K562 (cell line): ENCODE measurements around the gene TMSB4X. TPM values are rescaled to one million over a fixed set of nuclear protein-coding genes. Genes with fewer than 3 reads are reported as not detected.

Experiments used
- NFIX ChIP-seq: fragments of 250-450 bp; sonication (Bioruptor Pico); IDR thresholded peaks from 2 replicates; pipeline ENCODE4 v1.4.0; 2020; ENCODE audit warnings: low read depth, mild to moderate bottlenecking, moderate library complexity
- POLR2B ChIP-seq: fragments of 450-650 bp; IDR thresholded peaks from 2 replicates; pipeline ENCODE4 v1.6.1; 2018; ENCODE audit warnings: low read depth; ENCODE audit not compliant: partially characterized antibody
- RBM14 ChIP-seq: fragments of 200-400 bp; formaldehyde crosslinking; IDR thresholded peaks from 2 replicates; pipeline ENCODE4 v1.6.1; 2018; ENCODE audit warnings: low read depth, mild to moderate bottlenecking, low read length, moderate library complexity, borderline replicate concordance; ENCODE audit not compliant: insufficient read depth
- SRSF3 ChIP-seq: fragments of 200-400 bp; formaldehyde crosslinking; IDR thresholded peaks from 2 replicates; pipeline ENCODE4 v1.6.1; 2016; ENCODE audit warnings: mild to moderate bottlenecking, low read length, moderate library complexity; ENCODE audit not compliant: insufficient read depth
- ZC3H11A ChIP-seq: IDR thresholded peaks from 2 replicates; pipeline ENCODE4 v1.6.1; 2012; ENCODE audit warnings: low read depth, low read length, improper control_type of control experiment
- ZC3H4 ChIP-seq: sonication (generic); formaldehyde crosslinking; IDR thresholded peaks from 2 replicates; pipeline ENCODE4 v1.9.0; 2021; ENCODE audit warnings: missing genetic modification reagents, borderline replicate concordance
- polyA plus RNA-seq, 8 experiments: library from polyadenylated mRNA; depleted of rRNA in 4 of 8; stranded (reverse) in 5 of 8; unstranded in 3 of 8; fragments of >200 nt; fragmentation: Nextera tagmentation in 2 of 8; fragmentation: Illumina TruSeq in 1 of 8; extraction: Ambion mirVana in 2 of 8; extraction: Trizol in 1 of 8; gene quantifications; 2 replicates each; pipeline versions ENCODE4 v1.2.1 to v1.2.3, GENCODE V29; 2011 to 2014; ENCODE audit warnings: inconsistent platforms in 1 of 8, missing spikeins in 1 of 8
- total RNA-seq, 7 experiments: library from RNA; depleted of rRNA in 6 of 7; stranded (reverse); fragments of >200 nt in 6 of 7; fragmentation: Illumina TruSeq in 2 of 7; extraction: Trizol in 2 of 7; gene quantifications; 2 replicates each; pipeline versions ENCODE4 v1.2.1 to v1.2.3, GENCODE V29; 2011 to 2021; ENCODE audit warnings: low replicate concordance in 1 of 7
- TF ChIP-seq, protein P1 (sequence below): fragments of 250-450 bp; sonication (Bioruptor Pico); IDR thresholded peaks from 2 replicates; pipeline ENCODE4 v1.8.0; 2022; ENCODE audit warnings: inconsistent platforms, mild to moderate bottlenecking, moderate library complexity, borderline replicate concordance
- TF ChIP-seq, protein P2 (sequence below): fragments of 200-800 bp; sonication (Bioruptor generic); IDR thresholded peaks from 2 replicates; pipeline ENCODE4 v1.6.1; 2016; ENCODE audit warnings: missing genetic modification characterization, missing compliant biosample characterization
- TF ChIP-seq, protein P3 (sequence below), 3 experiments: fragments of 200-800 bp in 1 of 3; fragments of 250-450 bp in 1 of 3; fragments of 450-650 bp in 1 of 3; sonication (Bioruptor Pico) in 1 of 3; sonication (Bioruptor generic) in 1 of 3; formaldehyde crosslinking in 1 of 3; IDR thresholded peaks; 2 replicates each; pipeline versions ENCODE4 v1.6.1 to v1.8.0; 2016 to 2022; ENCODE audit warnings: mild to moderate bottlenecking in 2 of 3, missing genetic modification characterization in 2 of 3, missing compliant biosample characterization in 1 of 3, moderate library complexity in 1 of 3
- TF ChIP-seq, protein P4 (sequence below): fragments of 450-650 bp; IDR thresholded peaks from 2 replicates; pipeline ENCODE4 v1.6.1; 2014; ENCODE audit warnings: low read depth, mild to moderate bottlenecking, moderate library complexity, borderline replicate concordance

Gene TMSB4X
- total and polyA plus RNA-seq, 9 of the 15 experiments (the other 6 are each of a cell fraction or from before 2014, with no cell fraction given): 1,035 to 2,035 (median 1,529) TPM

DNA sequence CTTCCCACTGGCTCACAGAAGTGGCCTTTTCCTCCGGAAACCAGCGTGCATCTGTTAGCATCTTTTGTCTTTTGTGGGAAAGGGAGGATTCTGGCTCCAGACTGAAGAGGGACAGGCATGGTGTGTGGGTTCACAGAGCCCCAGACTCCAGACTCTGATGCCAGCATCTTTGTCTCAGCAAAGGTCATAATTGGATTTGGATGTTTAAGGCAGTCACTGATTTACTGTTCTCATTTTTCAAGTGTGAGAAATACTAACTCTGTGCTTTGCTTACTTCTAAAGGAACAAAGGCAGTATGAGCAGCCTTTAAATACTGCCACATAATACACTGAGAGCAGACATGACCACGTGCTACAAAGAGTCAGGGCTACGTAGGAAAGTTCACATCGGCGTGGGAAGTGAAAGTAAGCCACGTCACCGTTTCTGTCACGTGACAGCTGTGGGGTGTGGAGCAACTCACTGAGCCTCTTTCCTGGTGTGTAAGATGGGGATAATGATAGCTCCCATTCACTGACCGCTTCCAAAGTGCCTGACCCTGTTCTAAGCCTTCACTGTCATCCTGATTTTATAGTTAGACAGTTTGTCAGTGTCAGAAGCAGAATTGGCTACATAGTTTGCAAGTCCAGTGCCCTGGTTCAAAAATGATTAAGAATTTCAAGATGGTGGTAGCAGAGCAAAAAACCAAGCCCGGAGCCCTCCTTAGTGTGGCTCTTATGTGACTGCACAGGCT is 24.8 kb upstream of the TMSB4X start (continued):
- TF ChIP-seq SRSF3 (no peak), NFIX (CRISPR knock-in tag) (no peak), ZC3H4 (CRISPR knock-in tag) (no peak), RBM14 (no peak), POLR2B (no peak), ZC3H11A (no peak)
- TF ChIP-seq, protein P1, sequence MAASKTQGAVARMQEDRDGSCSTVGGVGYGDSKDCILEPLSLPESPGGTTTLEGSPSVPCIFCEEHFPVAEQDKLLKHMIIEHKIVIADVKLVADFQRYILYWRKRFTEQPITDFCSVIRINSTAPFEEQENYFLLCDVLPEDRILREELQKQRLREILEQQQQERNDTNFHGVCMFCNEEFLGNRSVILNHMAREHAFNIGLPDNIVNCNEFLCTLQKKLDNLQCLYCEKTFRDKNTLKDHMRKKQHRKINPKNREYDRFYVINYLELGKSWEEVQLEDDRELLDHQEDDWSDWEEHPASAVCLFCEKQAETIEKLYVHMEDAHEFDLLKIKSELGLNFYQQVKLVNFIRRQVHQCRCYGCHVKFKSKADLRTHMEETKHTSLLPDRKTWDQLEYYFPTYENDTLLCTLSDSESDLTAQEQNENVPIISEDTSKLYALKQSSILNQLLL: no peak
- TF ChIP-seq, protein P2, sequence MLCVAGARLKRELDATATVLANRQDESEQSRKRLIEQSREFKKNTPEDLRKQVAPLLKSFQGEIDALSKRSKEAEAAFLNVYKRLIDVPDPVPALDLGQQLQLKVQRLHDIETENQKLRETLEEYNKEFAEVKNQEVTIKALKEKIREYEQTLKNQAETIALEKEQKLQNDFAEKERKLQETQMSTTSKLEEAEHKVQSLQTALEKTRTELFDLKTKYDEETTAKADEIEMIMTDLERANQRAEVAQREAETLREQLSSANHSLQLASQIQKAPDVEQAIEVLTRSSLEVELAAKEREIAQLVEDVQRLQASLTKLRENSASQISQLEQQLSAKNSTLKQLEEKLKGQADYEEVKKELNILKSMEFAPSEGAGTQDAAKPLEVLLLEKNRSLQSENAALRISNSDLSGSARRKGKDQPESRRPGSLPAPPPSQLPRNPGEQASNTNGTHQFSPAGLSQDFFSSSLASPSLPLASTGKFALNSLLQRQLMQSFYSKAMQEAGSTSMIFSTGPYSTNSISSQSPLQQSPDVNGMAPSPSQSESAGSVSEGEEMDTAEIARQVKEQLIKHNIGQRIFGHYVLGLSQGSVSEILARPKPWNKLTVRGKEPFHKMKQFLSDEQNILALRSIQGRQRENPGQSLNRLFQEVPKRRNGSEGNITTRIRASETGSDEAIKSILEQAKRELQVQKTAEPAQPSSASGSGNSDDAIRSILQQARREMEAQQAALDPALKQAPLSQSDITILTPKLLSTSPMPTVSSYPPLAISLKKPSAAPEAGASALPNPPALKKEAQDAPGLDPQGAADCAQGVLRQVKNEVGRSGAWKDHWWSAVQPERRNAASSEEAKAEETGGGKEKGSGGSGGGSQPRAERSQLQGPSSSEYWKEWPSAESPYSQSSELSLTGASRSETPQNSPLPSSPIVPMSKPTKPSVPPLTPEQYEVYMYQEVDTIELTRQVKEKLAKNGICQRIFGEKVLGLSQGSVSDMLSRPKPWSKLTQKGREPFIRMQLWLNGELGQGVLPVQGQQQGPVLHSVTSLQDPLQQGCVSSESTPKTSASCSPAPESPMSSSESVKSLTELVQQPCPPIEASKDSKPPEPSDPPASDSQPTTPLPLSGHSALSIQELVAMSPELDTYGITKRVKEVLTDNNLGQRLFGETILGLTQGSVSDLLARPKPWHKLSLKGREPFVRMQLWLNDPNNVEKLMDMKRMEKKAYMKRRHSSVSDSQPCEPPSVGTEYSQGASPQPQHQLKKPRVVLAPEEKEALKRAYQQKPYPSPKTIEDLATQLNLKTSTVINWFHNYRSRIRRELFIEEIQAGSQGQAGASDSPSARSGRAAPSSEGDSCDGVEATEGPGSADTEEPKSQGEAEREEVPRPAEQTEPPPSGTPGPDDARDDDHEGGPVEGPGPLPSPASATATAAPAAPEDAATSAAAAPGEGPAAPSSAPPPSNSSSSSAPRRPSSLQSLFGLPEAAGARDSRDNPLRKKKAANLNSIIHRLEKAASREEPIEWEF (CRISPR knock-in tag): no peak
- TF ChIP-seq, protein P3, sequence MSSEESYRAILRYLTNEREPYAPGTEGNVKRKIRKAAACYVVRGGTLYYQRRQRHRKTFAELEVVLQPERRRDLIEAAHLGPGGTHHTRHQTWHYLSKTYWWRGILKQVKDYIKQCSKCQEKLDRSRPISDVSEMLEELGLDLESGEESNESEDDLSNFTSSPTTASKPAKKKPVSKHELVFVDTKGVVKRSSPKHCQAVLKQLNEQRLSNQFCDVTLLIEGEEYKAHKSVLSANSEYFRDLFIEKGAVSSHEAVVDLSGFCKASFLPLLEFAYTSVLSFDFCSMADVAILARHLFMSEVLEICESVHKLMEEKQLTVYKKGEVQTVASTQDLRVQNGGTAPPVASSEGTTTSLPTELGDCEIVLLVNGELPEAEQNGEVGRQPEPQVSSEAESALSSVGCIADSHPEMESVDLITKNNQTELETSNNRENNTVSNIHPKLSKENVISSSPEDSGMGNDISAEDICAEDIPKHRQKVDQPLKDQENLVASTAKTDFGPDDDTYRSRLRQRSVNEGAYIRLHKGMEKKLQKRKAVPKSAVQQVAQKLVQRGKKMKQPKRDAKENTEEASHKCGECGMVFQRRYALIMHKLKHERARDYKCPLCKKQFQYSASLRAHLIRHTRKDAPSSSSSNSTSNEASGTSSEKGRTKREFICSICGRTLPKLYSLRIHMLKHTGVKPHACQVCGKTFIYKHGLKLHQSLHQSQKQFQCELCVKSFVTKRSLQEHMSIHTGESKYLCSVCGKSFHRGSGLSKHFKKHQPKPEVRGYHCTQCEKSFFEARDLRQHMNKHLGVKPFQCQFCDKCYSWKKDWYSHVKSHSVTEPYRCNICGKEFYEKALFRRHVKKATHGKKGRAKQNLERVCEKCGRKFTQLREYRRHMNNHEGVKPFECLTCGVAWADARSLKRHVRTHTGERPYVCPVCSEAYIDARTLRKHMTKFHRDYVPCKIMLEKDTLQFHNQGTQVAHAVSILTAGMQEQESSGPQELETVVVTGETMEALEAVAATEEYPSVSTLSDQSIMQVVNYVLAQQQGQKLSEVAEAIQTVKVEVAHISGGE (CRISPR knock-in tag; IDR thresholded peaks at IDR 0.05): no peak; a peak in 1 of 6 replicates
- TF ChIP-seq, protein P4, sequence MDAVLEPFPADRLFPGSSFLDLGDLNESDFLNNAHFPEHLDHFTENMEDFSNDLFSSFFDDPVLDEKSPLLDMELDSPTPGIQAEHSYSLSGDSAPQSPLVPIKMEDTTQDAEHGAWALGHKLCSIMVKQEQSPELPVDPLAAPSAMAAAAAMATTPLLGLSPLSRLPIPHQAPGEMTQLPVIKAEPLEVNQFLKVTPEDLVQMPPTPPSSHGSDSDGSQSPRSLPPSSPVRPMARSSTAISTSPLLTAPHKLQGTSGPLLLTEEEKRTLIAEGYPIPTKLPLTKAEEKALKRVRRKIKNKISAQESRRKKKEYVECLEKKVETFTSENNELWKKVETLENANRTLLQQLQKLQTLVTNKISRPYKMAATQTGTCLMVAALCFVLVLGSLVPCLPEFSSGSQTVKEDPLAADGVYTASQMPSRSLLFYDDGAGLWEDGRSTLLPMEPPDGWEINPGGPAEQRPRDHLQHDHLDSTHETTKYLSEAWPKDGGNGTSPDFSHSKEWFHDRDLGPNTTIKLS: peak; percentile 97
